Measurements from ENCODE around the gene INCA1. TPM values are rescaled to one million over a fixed set of nuclear protein-coding genes. Genes with fewer than 3 reads are reported as not detected.

Gene INCA1
- polyA plus RNA-seq, 1 of the 3 experiments (the other 2 are of a cell fraction) = 1.2 TPM

GRCh38 chr17:4998732-4999429 lies 1.6 kb upstream of the INCA1 start (continued):
- TF ChIP-seq PBX3 (IDR thresholded peaks at IDR 0.05) = no peak
- TF ChIP-seq ZBTB33 (IDR thresholded peaks at IDR 0.05; ENCODE audit: borderline replicate concordance, low read depth) = no peak
- no peak for TF ChIP-seq REST (IDR thresholded peaks at IDR 0.05; ENCODE audit: low read depth, low read length)
- TF ChIP-seq FOXJ3 (CRISPR knock-in tag; IDR thresholded peaks at IDR 0.05) = no peak
- no peak for TF ChIP-seq IRF3 (IDR thresholded peaks at IDR 0.05; ENCODE audit: low read depth, low read length)
- TF ChIP-seq CTCF (IDR thresholded peaks at IDR 0.05) = no peak
